ENCODE measurements around the gene IL4I1. TPM values are rescaled to one million over a fixed set of nuclear protein-coding genes. Genes with fewer than 3 reads are reported as not detected.

Gene IL4I1
- total and polyA plus RNA-seq, 4 donors = 3.6 to 21.2 (median 3.8) TPM

GRCh38 chr19:49881672-49882394, 14.9 kb downstream of the IL4I1 start:
- WGBS, 2 donors = 93 to 94% methylated on average over 31 of the region's 31 CpGs
- ATAC-seq (ENCODE audit: insufficient read depth, low FRiP score) (no peak), DNase-seq (no peak)
- Histone ChIP-seq H3K9ac (ENCODE audit: insufficient read depth in 1 of 2, low read length in 2 of 2) (no peak overlapping the region), H3K4me3 (no peak overlapping the region), H3K9me3 (ENCODE audit: control insufficient read depth in 4 of 4, insufficient read depth in 3 of 4, low read length in 3 of 4) (peaks cover 0 to 2% (median 0%) of the 10 kb centered on the region in 4 donors), H3K4me1 (ENCODE audit: control insufficient read depth in 5 of 5, insufficient read depth in 5 of 5, low read length in 5 of 5) (peaks cover 0 to 10% (median 0%) of the 10 kb centered on the region in 5 donors), H3K27me3 (ENCODE audit: control insufficient read depth in 3 of 3, insufficient read depth in 3 of 3, low read length in 2 of 3) (no peaks in the 10 kb centered on the region), H3K27ac (ENCODE audit: low read depth in 1 of 2, low read length in 1 of 2) (no peak overlapping the region), H3K36me3 (ENCODE audit: control insufficient read depth in 4 of 4, insufficient read depth in 4 of 4, low read length in 4 of 4) (peaks cover 17 to 58% (median 46%) of the 10 kb centered on the region in 4 donors)
- no peak for TF ChIP-seq CTCF (IDR thresholded peaks at IDR 0.05; ENCODE audit: control extremely low read depth, extremely low read depth)

GRCh38 chr19:49881186-49881585, 15.5 kb downstream of the IL4I1 start:
- Histone ChIP-seq H3K4me3 (no peak overlapping the region), H3K9ac (ENCODE audit: insufficient read depth in 1 of 2, low read length in 2 of 2) (no peak overlapping the region), H3K27ac (ENCODE audit: low read depth in 1 of 2, low read length in 1 of 2) (no peak overlapping the region), H3K4me1 (ENCODE audit: control insufficient read depth in 5 of 5, insufficient read depth in 5 of 5, low read length in 5 of 5) (peaks cover 0 to 10% (median 0%) of the 10 kb centered on the region in 5 donors), H3K9me3 (ENCODE audit: control insufficient read depth in 4 of 4, insufficient read depth in 3 of 4, low read length in 3 of 4) (peaks cover 0 to 2% (median 0%) of the 10 kb centered on the region in 4 donors), H3K36me3 (ENCODE audit: control insufficient read depth in 4 of 4, insufficient read depth in 4 of 4, low read length in 4 of 4) (peaks cover 17 to 56% (median 47%) of the 10 kb centered on the region in 4 donors), H3K27me3 (ENCODE audit: control insufficient read depth in 3 of 3, insufficient read depth in 3 of 3, low read length in 2 of 3) (no peaks in the 10 kb centered on the region)
- no peak for DNase-seq
- no peak for TF ChIP-seq CTCF (IDR thresholded peaks at IDR 0.05; ENCODE audit: control extremely low read depth, extremely low read depth)
- no peak for ATAC-seq (ENCODE audit: insufficient read depth, low FRiP score)
- WGBS, 2 donors = 96 to 97% methylated on average over 17 of the region's 17 CpGs

- ATAC-seq (ENCODE audit: insufficient read depth, low FRiP score) (no peak), DNase-seq (no peak)
- Histone ChIP-seq H3K27ac (ENCODE audit: low read depth in 1 of 2, low read length in 1 of 2) (no peak overlapping the region), H3K4me1 (ENCODE audit: control insufficient read depth in 5 of 5, insufficient read depth in 5 of 5, low read length in 5 of 5) (peaks cover 0 to 16% (median 6%) of the 10 kb centered on the region in 5 donors), H3K9me3 (ENCODE audit: control insufficient read depth in 4 of 4, insufficient read depth in 3 of 4, low read length in 3 of 4) (peaks cover 0 to 2% (median 0%) of the 10 kb centered on the region in 4 donors), H3K36me3 (ENCODE audit: control insufficient read depth in 4 of 4, insufficient read depth in 4 of 4, low read length in 4 of 4) (peaks cover 17 to 54% (median 48%) of the 10 kb centered on the region in 4 donors), H3K27me3 (ENCODE audit: control insufficient read depth in 3 of 3, insufficient read depth in 3 of 3, low read length in 2 of 3) (no peaks in the 10 kb centered on the region), H3K9ac (ENCODE audit: insufficient read depth in 1 of 2, low read length in 2 of 2) (no peak overlapping the region), H3K4me3 (no peak overlapping the region)
- TF ChIP-seq CTCF (IDR thresholded peaks at IDR 0.05; ENCODE audit: control extremely low read depth, extremely low read depth) = no peak
- WGBS, 2 donors = 96 to 97% methylated on average over 10 of the region's 10 CpGs
Observed at GRCh38 chr19:49880162-49880869, 16.4 kb downstream of the IL4I1 start.
